Activated T-helper 2 cell treated with anti-CD3 and anti-CD28 coated beads, Interferon-gamma antibody, Interleukin-2, Interleukin-4, amounts not matched to agents 10 μg/mL and 5 μg/mL and 100 μg/mL, durations not matched to agents 14 hours and 24 hours and 36 hours (primary cell): ENCODE data around the gene NCAPG. TPM values are rescaled to one million over a fixed set of nuclear protein-coding genes. Genes with fewer than 3 reads are reported as not detected.

Experiments
- total RNA-seq: library from RNA; stranded (reverse); gene quantifications from 2 replicates; pipeline ENCODE4 v1.2.3, GENCODE V29; 2022

Gene NCAPG
- total RNA-seq, 1 donor from 2014 or later, result 55.9 TPM

Other genes with a start within 250 kb of the NCAPG start
- gene LAP3, start 233.8 kb upstream of the NCAPG start, total RNA-seq, result 90.8 and 94.9 TPM in 2 replicates
- gene MED28, start 196.3 kb upstream of the NCAPG start, total RNA-seq, result 53.2 and 55.7 TPM in 2 replicates
- not detected in 2 replicates for gene FAM184B, start 29.4 kb upstream of the NCAPG start, total RNA-seq
- 41.1 and 41.7 TPM in 2 replicates for gene DCAF16, start 222 bp upstream of the NCAPG start, total RNA-seq
- gene LCORL, start 210.8 kb downstream of the NCAPG start, total RNA-seq, result 9.5 and 12.8 TPM in 2 replicates